ENCODE measurements around the gene SH3TC1. TPM values are rescaled to one million over a fixed set of nuclear protein-coding genes. Genes with fewer than 3 reads are reported as not detected.

The SH3TC1 gene
- total and polyA plus RNA-seq, 2 of the 13 experiments (the other 11 are each of a cell fraction or from before 2014, with no cell fraction given): 14.9 to 21.8 TPM

GRCh38 chr4:8202108-8203051 is 3.3 kb downstream of the SH3TC1 start (continued):
- TF ChIP-seq POGK (CRISPR knock-in tag; conservative IDR thresholded peaks at IDR 0.05): no peak; the same call in 1 of the 2 replicates
- TF ChIP-seq HES4 (CRISPR knock-in tag; IDR thresholded peaks at IDR 0.05; ENCODE audit: borderline replicate concordance): no peak
- TF ChIP-seq RXRA (CRISPR knock-in tag; IDR thresholded peaks at IDR 0.05): peak; percentile 63
- no peak for TF ChIP-seq ZBTB44 (CRISPR knock-in tag; IDR thresholded peaks at IDR 0.05)
- no peak for TF ChIP-seq ZNF496 (CRISPR knock-in tag; IDR thresholded peaks at IDR 0.05; ENCODE audit: insufficient replicate concordance)
- no peak for TF ChIP-seq SRY (CRISPR knock-in tag; IDR thresholded peaks at IDR 0.05)
- TF ChIP-seq ZNF598 (CRISPR knock-in tag; IDR thresholded peaks at IDR 0.05; ENCODE audit: borderline replicate concordance): no peak
- no peak for TF ChIP-seq ZNF605 (CRISPR knock-in tag; IDR thresholded peaks at IDR 0.05)
- no peak for TF ChIP-seq ZXDC (CRISPR knock-in tag; IDR thresholded peaks at IDR 0.05)
- no peak for TF ChIP-seq MLXIP (CRISPR knock-in tag; IDR thresholded peaks at IDR 0.05; ENCODE audit: borderline replicate concordance)
- TF ChIP-seq ISL2 (CRISPR knock-in tag; IDR thresholded peaks at IDR 0.05): peak; percentile 58
- TF ChIP-seq ZNF569 (CRISPR knock-in tag; IDR thresholded peaks at IDR 0.05; ENCODE audit: borderline replicate concordance): no peak
- TF ChIP-seq HMGA1 (CRISPR knock-in tag; conservative IDR thresholded peaks at IDR 0.05): no peak
- peak; percentile 50 for TF ChIP-seq ETV5 (CRISPR knock-in tag; IDR thresholded peaks at IDR 0.05; ENCODE audit: borderline replicate concordance)
- TF ChIP-seq ZNF224 (CRISPR knock-in tag; IDR thresholded peaks at IDR 0.05): no peak
- no peak for TF ChIP-seq PRDM4 (CRISPR knock-in tag; IDR thresholded peaks at IDR 0.05; ENCODE audit: borderline replicate concordance)

All from HepG2 (cell line).